ENCODE measurements around the gene RASGRP2. TPM values are rescaled to one million over a fixed set of nuclear protein-coding genes. Genes with fewer than 3 reads are reported as not detected.
A peak's percentile ranks its signal among the peaks of the same experiment; 100 is the strongest.

The RASGRP2 gene
- 100 to 1,000 TPM; 148 to 242 (median 206) TPM for total RNA-seq
- polyA plus RNA-seq: 100 to 1,000 TPM; 216 to 283 (median 252) TPM
- long read RNA-seq, donor 1, partial matches to known transcripts: 0 of 8 reads
- long read RNA-seq, donor 1, other reads (novel, unspliced or antisense): 0 of 8 reads
- long read RNA-seq, donor 2, partial matches to known transcripts: 0 of 12 reads
- long read RNA-seq, donor 2, other reads (novel, unspliced or antisense): 0 of 12 reads

GRCh38 chr11:64743591-64744543 lies at the start of gene RASGRP2:
RASGRP2 (minus strand) TSS chr11:64744142; CDS start chr11:64742866, 1,276 bp downstream.
- intact Hi-C loops (cut with DNase I; ENCODE audit: low total_unique reads): no loop called here
- Histone ChIP-seq H3K9me3 (no peaks in the 10 kb centered on the region), H3K4me3 (peak within 1 kb of the TSS; percentile 63 to 96 (median 76)), H3K36me3 (peaks cover 0 to 31% (median 22%) of the 10 kb centered on the region in 6 donors), H3K27ac (peak within 1 kb of the TSS; percentile 87 to 100 (median 96)), H3K27me3 (replicated peaks in 1 of 7) (peaks cover 0 to 7% (median 0%) of the 10 kb centered on the region in 7 donors), H3K4me1 (peaks cover 27 to 95% (median 57%) of the 10 kb centered on the region in 6 donors)
- WGBS, 5 donors: 0 to 2% (median 1%) methylated on average over 35 to 57 of the region's 57 CpGs
- TF ChIP-seq POLR2AphosphoS5 (IDR thresholded peaks at IDR 0.05): peak; percentile 83 to 90 (median 84)
- TF ChIP-seq CTCF (IDR thresholded peaks at IDR 0.05 in 8 of 11, conservative IDR thresholded peaks at IDR 0.05 in 3 of 11): peak; percentile 76 to 93 (median 84)
- no peak for TF ChIP-seq POLR2A (IDR thresholded peaks at IDR 0.05)
- peak; percentile 99 for DNase-seq

- peaks cover 0 to 94% (median 55%) of the 10 kb centered on the region in 6 donors for H3K36me3 ChIP-seq
- H3K27ac ChIP-seq: peak overlapping the region in 7 of 8 donors; percentile 61 to 94 (median 85)
- TF ChIP-seq CTCF (IDR thresholded peaks at IDR 0.05 in 8 of 11, conservative IDR thresholded peaks at IDR 0.05 in 3 of 11) (no peak), POLR2A (IDR thresholded peaks at IDR 0.05) (no peak), POLR2AphosphoS5 (IDR thresholded peaks at IDR 0.05) (no peak)
- peaks cover 6 to 73% (median 52%) of the 10 kb centered on the region in 6 donors for H3K4me1 ChIP-seq
- no peak overlapping the region for H3K4me3 ChIP-seq
- no peaks in the 10 kb centered on the region for H3K27me3 ChIP-seq (replicated peaks in 1 of 7)
- H3K9me3 ChIP-seq: no peaks in the 10 kb centered on the region
- no peak for DNase-seq
- intact Hi-C loops (cut with DNase I; ENCODE audit: low total_unique reads): no loop called here
- 78 to 94% (median 90%) methylated on average over 2 to 4 of the region's 4 CpGs for WGBS, 5 donors
These were observed 48.5 kb upstream of the RASGRP2 start for GRCh38 chr11:64792482-64792881.

GRCh38 chr11:64791781-64792291 lies 47.9 kb upstream of the RASGRP2 start:
- TF ChIP-seq POLR2AphosphoS5 (IDR thresholded peaks at IDR 0.05) (peak in 1 of 3 donors; percentile 24), POLR2A (IDR thresholded peaks at IDR 0.05) (no peak)
- WGBS, 5 donors: 78 to 100% (median 92%) methylated on average over 6 to 14 of the region's 14 CpGs

GRCh38 chr11:64790205-64791095 lies 46.5 kb upstream of the RASGRP2 start:
- Histone ChIP-seq H3K36me3 (peaks cover 0 to 78% (median 41%) of the 10 kb centered on the region in 6 donors), H3K27me3 (replicated peaks in 1 of 7) (no peaks in the 10 kb centered on the region), H3K4me1 (peaks cover 0 to 58% (median 37%) of the 10 kb centered on the region in 6 donors), H3K9me3 (no peaks in the 10 kb centered on the region), H3K27ac (peak overlapping the region in 2 of 8 donors; percentile 56 to 86), H3K4me3 (no peak overlapping the region)
- WGBS, 5 donors: 91 to 95% (median 94%) methylated on average over 12 to 25 of the region's 25 CpGs
- no peak for TF ChIP-seq CTCF (IDR thresholded peaks at IDR 0.05 in 8 of 11, conservative IDR thresholded peaks at IDR 0.05 in 3 of 11)
- TF ChIP-seq POLR2AphosphoS5 (IDR thresholded peaks at IDR 0.05): no peak
- TF ChIP-seq POLR2A (IDR thresholded peaks at IDR 0.05): no peak
- intact Hi-C loops (cut with DNase I; ENCODE audit: low total_unique reads): no loop called here
- DNase-seq: peak; percentile 66

More at GRCh38 chr11:64791781-64792291, 47.9 kb upstream of the RASGRP2 start:
- Histone ChIP-seq H3K27me3 (replicated peaks in 1 of 7) (no peaks in the 10 kb centered on the region), H3K4me3 (no peak overlapping the region), H3K36me3 (peaks cover 0 to 87% (median 49%) of the 10 kb centered on the region in 6 donors), H3K27ac (peak overlapping the region in 6 of 8 donors; percentile 61 to 94 (median 86)), H3K4me1 (peaks cover 6 to 71% (median 50%) of the 10 kb centered on the region in 6 donors), H3K9me3 (no peaks in the 10 kb centered on the region)
- DNase-seq: peak; percentile 66
- intact Hi-C loops (cut with DNase I; ENCODE audit: low total_unique reads): no loop called here

All from spleen (tissue), 13 donors.